ENCODE results near the gene STX4.

Gene STX4

GRCh38 chr16:31076319-31076718, 43.0 kb downstream of the STX4 start:
- no peak for TF ChIP-seq ZNF274 (IDR thresholded peaks at IDR 0.05; ENCODE audit: low read depth, low read length)

DNA sequence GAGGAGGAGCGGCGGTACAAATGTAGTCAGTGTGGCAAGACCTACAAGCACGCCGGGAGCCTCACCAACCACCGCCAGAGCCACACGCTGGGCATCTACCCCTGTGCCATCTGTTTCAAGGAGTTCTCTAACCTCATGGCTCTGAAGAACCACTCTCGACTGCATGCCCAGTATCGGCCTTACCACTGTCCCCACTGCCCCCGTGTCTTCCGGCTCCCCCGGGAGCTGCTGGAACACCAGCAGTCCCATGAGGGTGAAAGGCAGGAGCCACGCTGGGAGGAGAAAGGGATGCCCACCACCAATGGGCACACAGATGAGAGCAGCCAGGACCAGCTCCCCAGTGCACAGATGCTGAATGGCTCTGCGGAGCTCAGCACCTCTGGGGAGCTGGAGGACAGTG, 43.7 kb downstream of the STX4 start:
- TF ChIP-seq ZNF274 (IDR thresholded peaks at IDR 0.05; ENCODE audit: low read depth, low read length): no peak
- no peak overlapping the region for H3K4me3 ChIP-seq (ENCODE audit: low read length)

More at GRCh38 chr16:31076319-31076718, 43.0 kb downstream of the STX4 start:
- H3K4me3 ChIP-seq (ENCODE audit: low read length): no peak overlapping the region

DNA sequence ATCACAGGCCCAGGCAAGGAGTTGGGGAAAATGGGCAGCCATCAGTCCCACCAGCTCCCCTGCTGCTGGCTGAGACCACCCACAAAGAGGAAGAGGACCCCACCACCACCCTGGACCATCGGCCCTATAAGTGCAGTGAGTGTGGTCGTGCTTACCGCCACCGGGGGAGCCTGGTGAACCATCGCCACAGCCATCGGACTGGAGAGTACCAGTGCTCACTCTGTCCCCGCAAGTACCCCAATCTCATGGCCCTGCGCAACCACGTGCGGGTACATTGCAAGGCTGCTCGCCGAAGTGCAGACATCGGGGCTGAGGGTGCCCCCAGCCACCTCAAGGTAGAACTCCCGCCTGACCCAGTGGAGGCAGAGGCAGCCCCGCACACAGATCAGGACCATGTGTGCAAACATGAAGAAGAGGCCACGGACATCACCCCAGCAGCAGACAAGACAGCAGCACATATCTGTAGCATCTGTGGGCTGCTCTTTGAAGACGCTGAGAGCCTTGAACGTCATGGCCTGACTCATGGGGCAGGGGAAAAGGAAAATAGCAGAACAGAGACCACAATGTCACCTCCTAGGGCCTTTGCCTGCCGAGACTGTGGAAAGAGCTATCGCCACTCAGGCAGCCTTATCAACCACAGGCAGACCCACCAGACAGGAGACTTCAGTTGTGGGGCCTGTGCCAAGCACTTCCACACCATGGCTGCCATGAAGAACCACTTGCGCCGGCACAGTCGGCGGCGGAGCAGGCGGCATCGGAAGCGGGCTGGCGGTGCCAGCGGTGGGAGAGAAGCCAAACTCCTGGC, 44.4 kb downstream of the STX4 start:
- no peak overlapping the region for H3K4me3 ChIP-seq (ENCODE audit: low read length)
- no peak for TF ChIP-seq ZNF274 (IDR thresholded peaks at IDR 0.05; ENCODE audit: low read depth, low read length)

- TF ChIP-seq ZNF274 (IDR thresholded peaks at IDR 0.05; ENCODE audit: low read depth, low read length): no peak
- no peak overlapping the region for H3K4me3 ChIP-seq (ENCODE audit: low read length)
Observed at GRCh38 chr16:31078597-31079341, 45.4 kb downstream of the STX4 start.

GRCh38 chr16:31079342-31079944, 46.1 kb downstream of the STX4 start:
- no peak for TF ChIP-seq ZNF274 (IDR thresholded peaks at IDR 0.05; ENCODE audit: low read depth, low read length)

DNA sequence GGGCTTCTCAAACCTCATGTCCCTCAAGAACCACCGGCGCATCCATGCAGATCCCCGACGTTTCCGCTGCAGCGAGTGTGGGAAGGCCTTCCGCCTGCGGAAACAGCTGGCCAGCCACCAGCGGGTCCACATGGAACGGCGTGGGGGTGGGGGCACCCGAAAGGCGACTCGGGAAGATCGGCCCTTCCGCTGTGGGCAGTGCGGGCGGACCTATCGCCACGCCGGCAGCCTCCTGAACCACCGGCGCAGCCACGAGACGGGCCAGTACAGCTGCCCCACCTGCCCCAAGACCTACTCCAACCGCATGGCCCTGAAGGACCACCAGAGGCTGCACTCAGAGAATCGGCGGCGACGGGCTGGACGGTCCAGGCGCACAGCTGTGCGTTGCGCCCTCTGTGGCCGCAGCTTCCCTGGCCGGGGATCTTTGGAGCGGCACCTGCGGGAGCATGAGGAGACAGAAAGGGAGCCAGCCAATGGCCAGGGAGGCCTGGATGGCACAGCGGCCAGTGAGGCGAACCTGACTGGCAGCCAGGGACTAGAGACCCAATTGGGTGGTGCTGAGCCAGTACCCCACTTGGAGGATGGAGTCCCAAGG, 46.8 kb downstream of the STX4 start:
- H3K4me3 ChIP-seq (ENCODE audit: low read length): no peak overlapping the region
- TF ChIP-seq ZNF274 (IDR thresholded peaks at IDR 0.05; ENCODE audit: low read depth, low read length): no peak

More at GRCh38 chr16:31079342-31079944, 46.1 kb downstream of the STX4 start:
- no peak overlapping the region for H3K4me3 ChIP-seq (ENCODE audit: low read length)

- no peak for TF ChIP-seq ZNF274 (IDR thresholded peaks at IDR 0.05; ENCODE audit: low read depth, low read length)
- no peak overlapping the region for H3K4me3 ChIP-seq (ENCODE audit: low read length)
Observed at GRCh38 chr16:31080756-31081419, 47.5 kb downstream of the STX4 start.

GRCh38 chr16:31081428-31082351, 48.3 kb downstream of the STX4 start:
- no peak for TF ChIP-seq ZNF274 (IDR thresholded peaks at IDR 0.05; ENCODE audit: low read depth, low read length)
- H3K4me3 ChIP-seq (ENCODE audit: low read length): no peak overlapping the region

DNA sequence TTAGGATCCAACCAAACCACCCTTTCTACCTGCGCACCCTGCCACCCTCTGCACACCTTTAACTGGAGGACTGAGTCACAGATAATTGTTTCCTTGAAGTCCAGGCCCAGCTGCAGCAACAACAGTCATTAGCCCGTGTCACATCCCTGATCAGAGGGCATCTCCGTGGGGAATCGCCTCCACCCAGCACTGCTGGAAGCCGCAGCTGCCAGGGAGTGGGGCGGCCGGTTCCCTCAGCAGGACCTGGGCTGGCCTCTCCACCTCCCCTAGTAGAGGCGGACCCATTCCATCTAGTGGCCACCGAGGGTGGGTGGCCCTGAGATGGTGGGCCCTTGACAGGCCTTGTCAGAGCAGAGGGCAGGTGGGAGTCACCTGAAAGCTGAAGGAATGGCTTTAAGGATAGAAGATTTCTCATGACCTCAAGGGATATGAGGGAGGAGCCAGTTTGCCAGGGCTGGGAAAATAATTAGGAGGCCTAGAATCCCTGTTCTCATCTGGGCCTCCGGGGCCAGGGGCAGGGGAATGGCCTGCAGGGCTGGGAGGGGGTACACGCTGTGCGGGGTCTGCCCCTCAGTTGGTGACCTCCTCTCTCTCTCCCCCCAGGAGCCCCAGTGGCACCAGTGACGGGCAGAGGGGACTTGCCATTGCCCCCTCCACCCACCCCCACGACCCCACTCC, 49.1 kb downstream of the STX4 start:
- TF ChIP-seq ZNF274 (IDR thresholded peaks at IDR 0.05; ENCODE audit: low read depth, low read length): no peak
- H3K4me3 ChIP-seq (ENCODE audit: low read length): no peak overlapping the region

DNA sequence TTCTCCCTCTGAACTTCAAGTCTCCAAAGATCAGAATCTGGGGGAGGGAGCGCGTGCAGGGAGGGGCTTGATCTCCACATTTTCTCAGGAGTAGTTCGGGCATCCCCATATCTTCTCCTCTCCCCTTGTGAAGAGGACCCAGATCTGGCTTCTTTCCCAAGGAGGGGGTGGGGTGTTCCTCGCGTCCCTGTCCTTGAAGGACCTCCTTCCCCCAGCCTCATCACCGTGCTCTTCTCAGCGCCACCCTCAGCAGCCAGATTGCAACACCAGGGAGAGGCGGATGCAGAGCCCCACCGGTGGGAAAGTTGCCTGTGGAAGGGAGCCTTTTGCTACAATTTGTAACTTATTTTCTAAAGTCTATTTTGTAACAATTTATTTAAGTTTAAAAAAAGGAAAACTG, 49.7 kb downstream of the STX4 start:
- no peak overlapping the region for H3K4me3 ChIP-seq (ENCODE audit: low read length)
- no peak for TF ChIP-seq ZNF274 (IDR thresholded peaks at IDR 0.05; ENCODE audit: low read depth, low read length)

DNA sequence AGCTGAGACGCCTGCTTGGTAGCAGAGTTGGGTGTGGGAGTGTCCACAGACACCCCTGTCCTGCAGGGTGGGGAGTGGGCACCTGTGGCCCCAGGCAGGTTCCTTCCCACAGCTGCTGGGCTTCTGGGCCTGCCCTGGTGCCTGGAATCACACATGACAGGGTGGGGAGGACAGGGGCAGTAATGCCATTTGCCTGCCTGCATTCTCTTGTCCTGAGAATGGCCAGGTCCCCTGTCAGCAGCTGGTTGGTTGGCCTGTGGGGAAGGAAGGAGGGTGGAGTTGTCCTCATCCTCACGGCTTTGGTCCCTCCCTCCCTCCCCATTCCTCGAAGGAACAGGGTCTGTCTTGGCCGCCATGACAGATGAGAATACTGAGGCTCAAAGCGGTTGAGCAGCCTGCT, 50.2 kb downstream of the STX4 start:
- H3K4me3 ChIP-seq (ENCODE audit: low read length): no peak overlapping the region
- TF ChIP-seq ZNF274 (IDR thresholded peaks at IDR 0.05; ENCODE audit: low read depth, low read length): no peak

DNA sequence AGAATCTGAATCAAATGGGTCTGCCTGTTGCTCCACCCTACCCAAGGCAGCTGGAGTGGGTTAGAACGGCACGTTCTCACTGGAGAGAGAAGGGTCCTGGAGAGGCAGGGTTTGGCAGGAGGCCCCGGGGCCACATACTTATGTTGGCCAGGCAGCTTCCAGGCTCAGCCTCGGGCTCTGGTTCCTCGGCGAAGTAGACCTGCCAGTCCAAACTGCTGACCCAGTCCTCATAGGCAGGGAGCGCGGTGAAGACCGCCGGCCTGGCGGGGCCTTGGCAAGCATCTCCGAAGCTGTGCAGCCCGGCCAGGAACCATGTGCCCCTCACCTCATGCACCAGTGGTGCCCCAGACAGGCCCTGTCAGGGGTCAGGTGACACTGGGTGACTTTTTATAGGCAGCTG, 50.6 kb downstream of the STX4 start:
- no peak for TF ChIP-seq ZNF274 (IDR thresholded peaks at IDR 0.05; ENCODE audit: low read depth, low read length)
- no peak overlapping the region for H3K4me3 ChIP-seq (ENCODE audit: low read length)
